ENCODE results near the gene C2CD5.

DNA sequence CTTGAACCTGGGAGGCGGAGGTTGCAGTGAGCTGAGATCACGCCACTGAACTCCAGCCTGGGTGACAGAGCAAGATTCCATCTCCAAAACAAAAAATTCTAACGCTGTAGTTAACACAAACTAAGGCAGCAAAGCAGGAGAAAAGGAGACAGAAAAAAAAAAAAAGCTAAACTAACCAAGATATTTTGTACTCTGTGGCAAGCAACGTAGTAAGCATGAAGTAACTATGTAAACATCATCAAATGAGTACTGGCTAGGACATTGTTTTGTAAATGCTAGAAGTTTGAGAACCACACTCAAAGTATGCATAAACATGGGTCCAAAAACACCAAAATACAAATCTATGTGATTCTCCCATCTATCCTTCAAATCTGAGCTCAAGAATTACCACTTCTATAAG, 44.2 kb downstream of the C2CD5 start:
- TF ChIP-seq, protein P1, sequence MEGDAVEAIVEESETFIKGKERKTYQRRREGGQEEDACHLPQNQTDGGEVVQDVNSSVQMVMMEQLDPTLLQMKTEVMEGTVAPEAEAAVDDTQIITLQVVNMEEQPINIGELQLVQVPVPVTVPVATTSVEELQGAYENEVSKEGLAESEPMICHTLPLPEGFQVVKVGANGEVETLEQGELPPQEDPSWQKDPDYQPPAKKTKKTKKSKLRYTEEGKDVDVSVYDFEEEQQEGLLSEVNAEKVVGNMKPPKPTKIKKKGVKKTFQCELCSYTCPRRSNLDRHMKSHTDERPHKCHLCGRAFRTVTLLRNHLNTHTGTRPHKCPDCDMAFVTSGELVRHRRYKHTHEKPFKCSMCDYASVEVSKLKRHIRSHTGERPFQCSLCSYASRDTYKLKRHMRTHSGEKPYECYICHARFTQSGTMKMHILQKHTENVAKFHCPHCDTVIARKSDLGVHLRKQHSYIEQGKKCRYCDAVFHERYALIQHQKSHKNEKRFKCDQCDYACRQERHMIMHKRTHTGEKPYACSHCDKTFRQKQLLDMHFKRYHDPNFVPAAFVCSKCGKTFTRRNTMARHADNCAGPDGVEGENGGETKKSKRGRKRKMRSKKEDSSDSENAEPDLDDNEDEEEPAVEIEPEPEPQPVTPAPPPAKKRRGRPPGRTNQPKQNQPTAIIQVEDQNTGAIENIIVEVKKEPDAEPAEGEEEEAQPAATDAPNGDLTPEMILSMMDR (IDR thresholded peaks at IDR 0.05; ENCODE audit: low read length), result no peak
- TF ChIP-seq EZH2phosphoT487 (IDR thresholded peaks at IDR 0.05; ENCODE audit: low read length) (no peak), EZH2 (optimal IDR thresholded peaks at IDR 0.05; ENCODE audit: low read depth, low read length) (no peak)
